KMS-11 (cell line): ENCODE results near the gene PBLD.

Source experiments
- H2AFZ ChIP-seq: fragments of 200-600 bp; sonication (generic); 2 replicates; pipeline ENCODE4 v1.6.1; 2016; ENCODE audit warnings: antibody characterized with exemption, mixed run types, low read depth
- H3K27ac ChIP-seq: fragments of 200-600 bp; sonication (generic); 2 replicates; pipeline ENCODE4 v1.6.1; 2016; ENCODE audit warnings: mild to moderate bottlenecking, mixed run types
- H3K27me3 ChIP-seq: fragments of 200-600 bp; sonication (generic); 2 replicates; pipeline ENCODE4 v1.6.1; 2017; ENCODE audit warnings: mild to moderate bottlenecking, low read depth, mixed run types, moderate library complexity; ENCODE audit not compliant: insufficient read depth
- H3K36me3 ChIP-seq: fragments of 200-600 bp; sonication (generic); 2 replicates; pipeline ENCODE4 v1.6.1; 2017; ENCODE audit warnings: mild to moderate bottlenecking, mixed run types; ENCODE audit not compliant: insufficient read depth
- H3K4me1 ChIP-seq: fragments of 200-600 bp; sonication (generic); 2 replicates; pipeline ENCODE4 v1.6.1; 2016; ENCODE audit warnings: mild to moderate bottlenecking, low read depth, mixed run types; ENCODE audit not compliant: poor library complexity, severe bottlenecking
- H3K4me2 ChIP-seq: fragments of 200-600 bp; sonication (generic); 2 replicates; pipeline ENCODE4 v1.7.0; 2016; ENCODE audit warnings: mild to moderate bottlenecking, mixed run types
- H3K4me3 ChIP-seq: fragments of 200-600 bp; sonication (generic); IDR thresholded peaks from 2 replicates; pipeline ENCODE4 v1.6.1; 2017; ENCODE audit warnings: low read depth, low read length, mixed read lengths; ENCODE audit not compliant: insufficient read depth
- H3K79me2 ChIP-seq: fragments of 200-600 bp; sonication (generic); 2 replicates; pipeline ENCODE4 v1.6.1; 2016; ENCODE audit warnings: low read depth, mixed run types; ENCODE audit not compliant: insufficient read depth
- H3K9ac ChIP-seq: fragments of 200-600 bp; sonication (generic); 2 replicates; pipeline ENCODE4 v1.6.1; 2016; ENCODE audit warnings: mild to moderate bottlenecking, mixed run types
- H4K20me1 ChIP-seq: fragments of 200-600 bp; sonication (generic); 2 replicates; pipeline ENCODE4 v1.6.1; 2016; ENCODE audit warnings: mild to moderate bottlenecking, mixed run types; ENCODE audit not compliant: insufficient read depth
- CTCF ChIP-seq: fragments of 200-600 bp; sonication (generic); conservative IDR thresholded peaks from 2 replicates; pipeline ENCODE4 v1.6.1; 2017; ENCODE audit warnings: low read depth, mild to moderate bottlenecking, antibody characterized with exemption, low read length, moderate library complexity, mixed read lengths

Gene PBLD

GRCh38 chr10:68342909-68343516 is 10.3 kb upstream of the PBLD start:
- no peaks in the 10 kb centered on the region; the same call in none of the 2 replicates for H4K20me1 ChIP-seq
- peaks cover 49% of the 10 kb centered on the region for H3K36me3 ChIP-seq
- peaks cover 41% of the 10 kb centered on the region for H3K79me2 ChIP-seq

GRCh38 chr10:68340358-68341080 is 7.8 kb upstream of the PBLD start:
- no peak overlapping the region for H3K27ac ChIP-seq
- no peak overlapping the region for H3K4me3 ChIP-seq
- H3K79me2 ChIP-seq = peaks cover 66% of the 10 kb centered on the region
- H3K27me3 ChIP-seq = no peaks in the 10 kb centered on the region
- H4K20me1 ChIP-seq = peaks cover 24% of the 10 kb centered on the region
- H3K9ac ChIP-seq = no peak overlapping the region
- TF ChIP-seq CTCF = no peak
- peaks cover 47% of the 10 kb centered on the region for H3K36me3 ChIP-seq
- no peak overlapping the region for H2AFZ ChIP-seq
- H3K4me1 ChIP-seq = peaks cover 56% of the 10 kb centered on the region
- no peak overlapping the region for H3K4me2 ChIP-seq

More at GRCh38 chr10:68342909-68343516, 10.3 kb upstream of the PBLD start:
- TF ChIP-seq CTCF = no peak
- H3K27me3 ChIP-seq = no peaks in the 10 kb centered on the region
- H3K4me2 ChIP-seq = no peak overlapping the region
- H3K4me3 ChIP-seq = no peak overlapping the region
- H3K27ac ChIP-seq = no peak overlapping the region
- peaks cover 33% of the 10 kb centered on the region for H3K4me1 ChIP-seq
- no peak overlapping the region for H3K9ac ChIP-seq
- no peak overlapping the region for H2AFZ ChIP-seq

- Histone ChIP-seq H2AFZ (no peak overlapping the region), H4K20me1 (peaks cover 51% of the 10 kb centered on the region), H3K27ac (no peak overlapping the region), H3K36me3 (peaks cover 33% of the 10 kb centered on the region), H3K27me3 (no peaks in the 10 kb centered on the region), H3K79me2 (peaks cover 98% of the 10 kb centered on the region), H3K9ac (no peak overlapping the region), H3K4me1 (peaks cover 61% of the 10 kb centered on the region), H3K4me3 (no peak overlapping the region), H3K4me2 (no peak overlapping the region; the same call in 1 of the 2 replicates)
- TF ChIP-seq CTCF = no peak
Measured at GRCh38 chr10:68336754-68337351, 4.1 kb upstream of the PBLD start.

GRCh38 chr10:68334672-68335467 is 2.1 kb upstream of the PBLD start:
- Histone ChIP-seq H3K27ac (no peak overlapping the region), H3K27me3 (no peaks in the 10 kb centered on the region), H3K9ac (peak overlapping the region; percentile 99; the same call in 1 of the 2 replicates), H4K20me1 (peaks cover 51% of the 10 kb centered on the region), H3K36me3 (peaks cover 15% of the 10 kb centered on the region; the same call in 1 of the 2 replicates), H2AFZ (no peak overlapping the region), H3K79me2 (peaks cover 83% of the 10 kb centered on the region), H3K4me3 (no peak overlapping the region), H3K4me1 (peaks cover 60% of the 10 kb centered on the region), H3K4me2 (peak overlapping the region; percentile 86)
- TF ChIP-seq CTCF = no peak
